HepG2 (cell line): ENCODE measurements around the gene ANTKMT. TPM values are rescaled to one million over a fixed set of nuclear protein-coding genes. Genes with fewer than 3 reads are reported as not detected.

Experiments used
- ATM ChIP-seq: fragments of 450-650 bp; IDR thresholded peaks from 2 replicates; pipeline ENCODE4 v1.7.1; 2017; ENCODE audit warnings: mild to moderate bottlenecking, borderline replicate concordance
- CREM ChIP-seq, 2 experiments: sonication (generic) in 1 of 2; formaldehyde crosslinking in 1 of 2; IDR thresholded peaks; 2 replicates each; pipeline versions ENCODE4 v1.4.0 to v1.6.1; 2016 to 2020; ENCODE audit warnings: antibody characterized with exemption in 1 of 2, mild to moderate bottlenecking in 1 of 2, missing genetic modification reagents in 1 of 2
- JDP2 ChIP-seq: sonication (generic); formaldehyde crosslinking; IDR thresholded peaks from 2 replicates; pipeline ENCODE4 v1.8.1; 2022; ENCODE audit warnings: missing genetic modification reagents, borderline replicate concordance
- MLX ChIP-seq: IDR thresholded peaks from 2 replicates; pipeline ENCODE4 v1.6.1; 2016
- NKX3-1 ChIP-seq: sonication (generic); formaldehyde crosslinking; IDR thresholded peaks from 2 replicates; pipeline ENCODE4 v1.5.0; 2020; ENCODE audit warnings: missing genetic modification reagents
- RELA ChIP-seq: sonication (generic); formaldehyde crosslinking; IDR thresholded peaks from 2 replicates; pipeline ENCODE4 v1.4.0; 2020; ENCODE audit warnings: missing genetic modification reagents
- ZNF263 ChIP-seq: sonication (generic); formaldehyde crosslinking; IDR thresholded peaks from 2 replicates; pipeline ENCODE4 v1.4.0; 2020; ENCODE audit warnings: missing genetic modification reagents
- ZNF281 ChIP-seq: sonication (generic); formaldehyde crosslinking; IDR thresholded peaks from 2 replicates; pipeline ENCODE4 v1.4.0; 2020; ENCODE audit warnings: missing genetic modification reagents, borderline replicate concordance
- ZNF547 ChIP-seq: sonication (generic); formaldehyde crosslinking; IDR thresholded peaks from 2 replicates; pipeline ENCODE4 v1.5.1; 2020; ENCODE audit warnings: mild to moderate bottlenecking, missing genetic modification reagents
- ZNF563 ChIP-seq: sonication (generic); formaldehyde crosslinking; IDR thresholded peaks from 2 replicates; pipeline ENCODE4 v1.8.0; 2022; ENCODE audit warnings: mild to moderate bottlenecking, moderate library complexity, missing genetic modification reagents
- ZNF747 ChIP-seq: sonication (generic); formaldehyde crosslinking; IDR thresholded peaks from 2 replicates; pipeline ENCODE4 v1.8.1; 2023; ENCODE audit warnings: missing genetic modification reagents, mild to moderate bottlenecking, borderline replicate concordance
- ZNF780A ChIP-seq: sonication (generic); formaldehyde crosslinking; IDR thresholded peaks from 2 replicates; pipeline ENCODE4 v1.8.0; 2022; ENCODE audit warnings: mild to moderate bottlenecking, missing genetic modification reagents, moderate library complexity
- polyA plus RNA-seq, 8 experiments: library from polyadenylated mRNA; depleted of rRNA in 3 of 8; stranded (reverse) in 7 of 8; unstranded in 1 of 8; fragments of >200 nt; fragmentation: Illumina TruSeq in 4 of 8; extraction: Trizol in 4 of 8; gene quantifications; 2 replicates each; pipeline versions ENCODE4 v1.2.1 to v1.2.3, GENCODE V29; 2011 to 2016; ENCODE audit warnings: low read depth in 4 of 8, missing spikeins in 1 of 8, mixed read lengths in 1 of 8; ENCODE audit not compliant: insufficient read depth in 1 of 8
- total RNA-seq, 5 experiments: library from RNA; depleted of rRNA; stranded (reverse); fragments of >200 nt; fragmentation: Illumina TruSeq; extraction: Trizol; gene quantifications; 2 replicates each; pipeline ENCODE4 v1.2.3, GENCODE V29; 2016; ENCODE audit warnings: low read depth in 1 of 5
- TF ChIP-seq, protein P1 (sequence below): IDR thresholded peaks from 2 replicates; pipeline ENCODE4 v1.6.1; 2016; ENCODE audit warnings: control low read depth
- TF ChIP-seq, protein P2 (sequence below): sonication (generic); formaldehyde crosslinking; IDR thresholded peaks from 2 replicates; pipeline ENCODE4 v1.5.1; 2020; ENCODE audit warnings: missing genetic modification reagents, mild to moderate bottlenecking, borderline replicate concordance
- TF ChIP-seq, protein P3 (sequence below): sonication (generic); formaldehyde crosslinking; IDR thresholded peaks from 2 replicates; pipeline ENCODE4 v1.4.0; 2020; ENCODE audit warnings: missing genetic modification reagents, mild to moderate bottlenecking, borderline replicate concordance
- TF ChIP-seq, protein P4 (sequence below): sonication (generic); formaldehyde crosslinking; IDR thresholded peaks from 2 replicates; pipeline ENCODE4 v1.8.1; 2023; ENCODE audit warnings: missing genetic modification reagents, mild to moderate bottlenecking, borderline replicate concordance

ANTKMT gene
- total and polyA plus RNA-seq, 2 of the 13 experiments (the other 11 are each of a cell fraction or from before 2014, with no cell fraction given): 7.5 to 47.8 TPM

DNA sequence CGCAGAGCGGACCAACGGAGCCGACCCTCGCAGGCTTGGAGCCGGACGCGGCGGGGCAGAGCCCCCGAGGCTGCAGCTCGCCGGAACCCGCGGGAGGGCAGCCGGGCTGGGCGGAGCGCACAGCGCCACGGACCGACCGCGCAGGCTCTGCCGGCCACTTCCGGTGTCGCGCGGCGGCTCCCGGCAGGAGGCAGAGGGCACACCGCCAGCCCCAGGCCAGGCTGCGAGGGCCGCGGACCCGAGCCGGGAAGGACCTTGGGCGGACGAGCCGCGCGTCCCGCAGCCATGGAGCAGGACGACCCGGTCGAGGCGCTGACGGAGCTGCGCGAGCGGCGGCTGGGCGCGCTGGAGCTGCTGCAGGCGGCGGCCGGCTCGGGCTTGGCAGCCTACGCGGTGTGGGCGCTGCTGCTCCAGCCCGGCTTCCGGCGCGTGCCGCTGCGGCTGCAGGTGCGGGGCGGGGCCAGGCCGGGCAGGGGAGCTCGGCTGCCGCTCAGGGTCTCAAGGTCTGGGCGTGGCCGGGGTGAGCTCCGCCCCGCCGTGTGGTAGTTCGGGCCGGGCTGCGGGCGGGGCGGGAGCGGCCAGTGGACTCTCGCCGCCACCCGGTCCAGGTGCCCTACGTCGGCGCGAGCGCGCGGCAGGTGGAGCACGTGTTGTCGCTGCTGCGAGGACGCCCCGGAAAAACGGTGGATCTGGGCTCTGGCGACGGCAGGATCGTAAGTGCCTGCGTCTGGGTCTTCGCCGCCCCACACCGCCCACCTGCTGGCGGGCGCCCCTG lies at the start of gene ANTKMT (continued):
- TF ChIP-seq CREM (IDR thresholded peaks at IDR 0.05): no peak
- no peak for TF ChIP-seq CREM (CRISPR knock-in tag; IDR thresholded peaks at IDR 0.05)
- TF ChIP-seq NKX3-1 (CRISPR knock-in tag): peak; percentile 77
- TF ChIP-seq MLX (CRISPR knock-in tag): no peak
- TF ChIP-seq ZNF263 (CRISPR knock-in tag): no peak
- TF ChIP-seq ZNF563 (CRISPR knock-in tag): peak; percentile 95
- peak; percentile 82 for TF ChIP-seq ZNF547 (CRISPR knock-in tag)
- TF ChIP-seq JDP2: no peak; the same call in 1 of the 2 replicates
- TF ChIP-seq, protein P1, sequence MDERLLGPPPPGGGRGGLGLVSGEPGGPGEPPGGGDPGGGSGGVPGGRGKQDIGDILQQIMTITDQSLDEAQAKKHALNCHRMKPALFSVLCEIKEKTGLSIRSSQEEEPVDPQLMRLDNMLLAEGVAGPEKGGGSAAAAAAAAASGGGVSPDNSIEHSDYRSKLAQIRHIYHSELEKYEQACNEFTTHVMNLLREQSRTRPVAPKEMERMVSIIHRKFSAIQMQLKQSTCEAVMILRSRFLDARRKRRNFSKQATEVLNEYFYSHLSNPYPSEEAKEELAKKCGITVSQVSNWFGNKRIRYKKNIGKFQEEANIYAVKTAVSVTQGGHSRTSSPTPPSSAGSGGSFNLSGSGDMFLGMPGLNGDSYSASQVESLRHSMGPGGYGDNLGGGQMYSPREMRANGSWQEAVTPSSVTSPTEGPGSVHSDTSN: no peak
- TF ChIP-seq ZNF747 (CRISPR knock-in tag): peak; percentile 76; the same call in 1 of the 2 replicates
- TF ChIP-seq RELA: 0 out of 2 replicates have a peak, but pooled peaks have one; percentile 54
- TF ChIP-seq, protein P2, sequence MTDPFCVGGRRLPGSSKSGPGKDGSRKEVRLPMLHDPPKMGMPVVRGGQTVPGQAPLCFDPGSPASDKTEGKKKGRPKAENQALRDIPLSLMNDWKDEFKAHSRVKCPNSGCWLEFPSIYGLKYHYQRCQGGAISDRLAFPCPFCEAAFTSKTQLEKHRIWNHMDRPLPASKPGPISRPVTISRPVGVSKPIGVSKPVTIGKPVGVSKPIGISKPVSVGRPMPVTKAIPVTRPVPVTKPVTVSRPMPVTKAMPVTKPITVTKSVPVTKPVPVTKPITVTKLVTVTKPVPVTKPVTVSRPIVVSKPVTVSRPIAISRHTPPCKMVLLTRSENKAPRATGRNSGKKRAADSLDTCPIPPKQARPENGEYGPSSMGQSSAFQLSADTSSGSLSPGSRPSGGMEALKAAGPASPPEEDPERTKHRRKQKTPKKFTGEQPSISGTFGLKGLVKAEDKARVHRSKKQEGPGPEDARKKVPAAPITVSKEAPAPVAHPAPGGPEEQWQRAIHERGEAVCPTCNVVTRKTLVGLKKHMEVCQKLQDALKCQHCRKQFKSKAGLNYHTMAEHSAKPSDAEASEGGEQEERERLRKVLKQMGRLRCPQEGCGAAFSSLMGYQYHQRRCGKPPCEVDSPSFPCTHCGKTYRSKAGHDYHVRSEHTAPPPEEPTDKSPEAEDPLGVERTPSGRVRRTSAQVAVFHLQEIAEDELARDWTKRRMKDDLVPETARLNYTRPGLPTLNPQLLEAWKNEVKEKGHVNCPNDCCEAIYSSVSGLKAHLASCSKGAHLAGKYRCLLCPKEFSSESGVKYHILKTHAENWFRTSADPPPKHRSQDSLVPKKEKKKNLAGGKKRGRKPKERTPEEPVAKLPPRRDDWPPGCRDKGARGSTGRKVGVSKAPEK (CRISPR knock-in tag): no peak
- TF ChIP-seq ZNF281 (CRISPR knock-in tag): peak; percentile 33
- TF ChIP-seq, protein P3, sequence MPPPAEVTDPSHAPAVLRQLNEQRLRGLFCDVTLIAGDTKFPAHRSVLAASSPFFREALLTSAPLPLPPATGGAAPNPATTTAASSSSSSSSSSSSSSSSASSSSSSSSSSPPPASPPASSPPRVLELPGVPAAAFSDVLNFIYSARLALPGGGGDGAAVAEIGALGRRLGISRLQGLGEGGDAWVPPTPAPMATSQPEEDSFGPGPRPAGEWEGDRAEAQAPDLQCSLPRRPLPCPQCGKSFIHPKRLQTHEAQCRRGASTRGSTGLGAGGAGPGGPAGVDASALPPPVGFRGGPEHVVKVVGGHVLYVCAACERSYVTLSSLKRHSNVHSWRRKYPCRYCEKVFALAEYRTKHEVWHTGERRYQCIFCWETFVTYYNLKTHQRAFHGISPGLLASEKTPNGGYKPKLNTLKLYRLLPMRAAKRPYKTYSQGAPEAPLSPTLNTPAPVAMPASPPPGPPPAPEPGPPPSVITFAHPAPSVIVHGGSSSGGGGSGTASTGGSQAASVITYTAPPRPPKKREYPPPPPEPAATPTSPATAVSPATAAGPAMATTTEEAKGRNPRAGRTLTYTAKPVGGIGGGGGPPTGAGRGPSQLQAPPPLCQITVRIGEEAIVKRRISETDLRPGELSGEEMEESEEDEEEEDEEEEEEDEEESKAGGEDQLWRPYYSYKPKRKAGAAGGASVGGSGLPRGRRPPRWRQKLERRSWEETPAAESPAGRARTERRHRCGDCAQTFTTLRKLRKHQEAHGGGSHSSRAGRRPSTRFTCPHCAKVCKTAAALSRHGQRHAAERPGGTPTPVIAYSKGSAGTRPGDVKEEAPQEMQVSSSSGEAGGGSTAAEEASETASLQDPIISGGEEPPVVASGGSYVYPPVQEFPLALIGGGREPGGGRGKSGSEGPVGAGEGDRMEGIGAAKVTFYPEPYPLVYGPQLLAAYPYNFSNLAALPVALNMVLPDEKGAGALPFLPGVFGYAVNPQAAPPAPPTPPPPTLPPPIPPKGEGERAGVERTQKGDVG (CRISPR knock-in tag): no peak
- TF ChIP-seq, protein P4, sequence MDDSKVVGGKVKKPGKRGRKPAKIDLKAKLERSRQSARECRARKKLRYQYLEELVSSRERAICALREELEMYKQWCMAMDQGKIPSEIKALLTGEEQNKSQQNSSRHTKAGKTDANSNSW (CRISPR knock-in tag): no peak
- TF ChIP-seq ZNF780A: no peak; the same call in 1 of the 2 replicates
- TF ChIP-seq ATM: no peak
